DMS53 (cell line): ENCODE results near the gene ATF5.

ENCODE experiments used
- DNase-seq: peaks from one replicate; lab custom pipeline; 2025; lab: John Stamatoyannopoulos, UW

The ATF5 gene

DNA sequence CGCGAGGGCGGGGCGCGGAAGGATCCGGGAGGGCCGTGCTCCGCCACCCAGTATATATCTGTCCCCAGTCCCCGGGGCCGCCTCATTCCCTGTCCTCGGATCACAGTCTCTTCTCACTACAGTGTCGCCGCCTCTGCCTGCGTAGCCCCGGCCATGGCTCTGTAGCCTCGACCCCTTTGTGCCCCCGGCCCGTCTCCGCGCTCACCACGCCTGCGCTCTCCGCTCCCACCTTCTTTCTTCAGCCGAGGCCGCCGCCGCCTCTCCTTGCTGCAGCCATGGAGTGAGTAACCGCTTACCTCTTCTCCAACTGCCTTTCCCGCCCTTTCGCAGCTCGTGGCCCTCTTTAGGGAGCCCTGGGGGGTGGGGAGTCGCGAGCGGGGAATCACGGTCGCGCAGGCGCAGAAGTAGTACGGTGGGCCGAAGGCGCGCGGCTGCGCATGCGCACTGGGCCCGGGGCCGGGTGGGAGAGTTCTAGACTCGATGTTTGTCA, at the start of gene ATF5, which contains the start of gene NUP62:
ATF5 (plus strand) TSS at position 85 of the 490 bp plus-strand sequence. CDS start 1,646 bp downstream, outside the sequence.
NUP62 (minus strand) TSS at position 384 of the 490 bp plus-strand sequence. CDS start 19,697 bp downstream, outside the sequence.
- peak; percentile 92 for DNase-seq

GRCh38 chr19:49879243-49879963, 49.6 kb upstream of the ATF5 start:
- DNase-seq: peak; percentile 42

- DNase-seq: no peak
Measured at GRCh38 chr19:49880162-49880869, 48.7 kb upstream of the ATF5 start.

DNA sequence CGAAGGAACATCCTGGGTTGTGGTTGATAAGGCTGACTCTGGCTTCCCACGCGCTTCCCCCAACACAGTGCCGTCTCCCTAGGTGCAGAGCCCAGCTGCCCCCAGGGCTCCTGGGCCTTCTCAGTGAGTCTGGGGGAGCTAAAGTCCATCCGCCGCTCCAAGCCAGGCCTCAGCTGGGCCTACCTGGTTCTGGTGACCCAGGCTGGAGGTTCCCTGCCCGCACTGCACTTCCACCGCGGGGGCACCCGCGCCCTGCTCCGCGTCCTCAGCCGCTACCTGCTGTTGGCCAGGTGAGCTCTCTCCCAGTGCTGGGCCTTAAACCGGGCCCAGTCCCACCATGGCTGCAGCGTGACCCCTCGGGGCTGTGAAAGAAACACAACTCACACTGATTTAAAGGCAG, 47.8 kb upstream of the ATF5 start:
- DNase-seq: no peak

DNA sequence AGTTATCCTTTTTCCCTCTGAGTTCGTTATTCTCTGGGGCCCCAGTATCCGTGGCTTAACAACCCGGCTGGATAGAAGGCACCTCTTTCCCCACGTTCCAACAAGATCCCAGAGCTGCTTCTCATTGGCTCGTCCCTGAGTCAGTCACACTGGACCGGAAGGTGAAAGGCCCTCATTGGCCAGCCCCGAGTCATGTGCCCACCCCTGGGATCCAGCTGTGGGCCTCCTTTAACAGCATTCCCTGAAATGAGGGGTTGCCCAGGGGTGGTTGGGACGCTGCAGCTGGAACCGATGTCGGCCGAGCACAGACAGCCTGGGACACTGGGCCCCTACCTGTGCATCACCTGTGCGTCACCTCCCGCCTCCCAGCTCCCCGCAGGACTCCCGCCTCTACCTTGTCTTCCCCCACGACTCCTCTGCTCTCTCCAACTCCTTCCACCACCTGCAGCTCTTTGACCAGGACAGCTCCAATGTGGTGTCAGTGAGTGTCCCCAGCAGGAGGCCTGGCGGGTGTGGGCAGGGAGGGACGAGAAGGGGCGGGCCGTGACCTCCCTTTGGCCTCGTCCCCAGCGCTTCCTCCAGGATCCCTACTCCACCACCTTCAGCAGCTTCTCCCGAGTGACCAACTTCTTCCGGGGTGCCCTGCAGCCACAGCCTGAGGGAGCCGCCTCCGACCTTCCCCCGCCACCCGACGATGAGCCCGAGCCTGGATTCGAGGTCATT, 47.2 kb upstream of the ATF5 start:
- DNase-seq: peak; percentile 41

- DNase-seq: no peak
Measured at GRCh38 chr19:49882643-49883042, 46.4 kb upstream of the ATF5 start.

DNA sequence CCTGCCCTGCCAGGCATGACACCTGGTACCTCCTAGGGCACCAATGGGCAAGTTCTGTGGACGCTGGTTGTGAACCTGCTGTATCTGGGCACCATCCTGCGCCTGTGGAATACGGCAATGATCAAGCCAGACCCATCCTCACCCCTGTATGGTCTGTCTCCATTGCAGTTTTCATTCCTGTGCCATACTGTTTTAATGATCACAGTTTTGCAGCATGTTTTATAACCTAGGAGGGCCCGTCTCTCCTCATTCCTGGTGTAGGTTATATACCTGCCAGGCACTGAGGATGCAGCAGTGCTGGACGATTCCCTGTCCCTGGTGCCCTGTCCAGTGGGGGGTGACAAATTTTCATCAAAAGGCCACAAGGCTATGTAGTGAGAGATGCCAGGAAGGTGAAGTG, 45.9 kb upstream of the ATF5 start:
- no peak for DNase-seq

GRCh38 chr19:49884109-49884508, 44.9 kb upstream of the ATF5 start:
- no peak for DNase-seq

DNA sequence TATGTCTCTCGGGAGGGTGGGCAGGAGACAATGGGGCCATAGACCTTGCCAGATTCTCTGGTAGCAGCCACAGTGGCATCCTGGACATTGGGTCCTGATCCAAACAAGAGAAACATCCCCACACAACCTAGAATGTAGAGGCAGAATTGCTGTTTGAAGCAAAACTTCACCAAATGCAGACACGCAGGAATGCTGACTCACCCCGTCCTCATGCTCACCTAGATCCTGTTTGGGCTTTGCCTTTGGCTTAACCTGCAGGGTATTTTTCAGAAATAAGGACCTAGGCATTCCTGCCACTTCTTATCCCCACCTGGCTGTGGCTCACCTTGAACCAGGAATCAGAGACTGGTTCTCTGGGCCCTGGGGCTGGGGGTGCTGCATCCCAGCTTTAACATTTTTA, 44.2 kb upstream of the ATF5 start:
- peak; percentile 24 for DNase-seq

- peak; percentile 84 for DNase-seq
Measured at GRCh38 chr19:49887037-49887664, 41.9 kb upstream of the ATF5 start.

GRCh38 chr19:49887665-49888509, 41.1 kb upstream of the ATF5 start:
- peak; percentile 84 for DNase-seq

- DNase-seq: peak; percentile 78
Measured at GRCh38 chr19:49888510-49888824, 40.5 kb upstream of the ATF5 start.

GRCh38 chr19:49889038-49889686, 39.8 kb upstream of the ATF5 start:
- DNase-seq: no peak

DNA sequence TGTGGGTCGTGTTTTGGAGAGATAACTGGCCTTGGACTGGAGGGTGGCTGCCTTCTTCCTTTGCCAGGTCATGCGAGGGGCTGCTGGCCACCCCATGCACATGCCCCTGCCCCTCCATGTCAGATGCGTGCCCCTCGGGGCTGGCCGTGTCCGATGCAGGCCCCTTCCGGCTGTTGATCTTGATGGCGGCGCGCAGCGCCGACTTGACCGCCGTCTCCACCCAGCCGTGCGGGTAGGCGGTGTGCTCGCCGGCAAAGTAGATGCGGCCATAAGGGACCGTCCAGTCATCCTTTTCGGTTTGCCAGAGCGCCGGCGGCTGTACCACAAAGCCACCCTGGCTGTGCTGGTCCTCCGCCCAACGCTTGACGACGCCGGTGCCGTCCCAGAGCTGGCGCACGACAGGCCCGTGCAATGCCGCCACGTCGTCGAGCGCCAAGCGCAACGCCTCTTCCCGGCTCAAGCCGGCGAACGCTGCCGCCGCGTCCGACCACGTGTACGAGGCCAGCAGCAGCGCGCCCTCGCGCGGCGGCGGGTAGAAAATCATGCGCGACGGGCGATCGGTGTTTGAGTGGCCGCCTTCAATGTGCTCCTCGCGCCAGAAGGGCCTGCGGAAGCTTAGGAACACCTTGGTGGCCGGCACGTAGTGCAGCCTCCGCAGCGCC, 39.2 kb upstream of the ATF5 start:
- peak; percentile 95 for DNase-seq

DNA sequence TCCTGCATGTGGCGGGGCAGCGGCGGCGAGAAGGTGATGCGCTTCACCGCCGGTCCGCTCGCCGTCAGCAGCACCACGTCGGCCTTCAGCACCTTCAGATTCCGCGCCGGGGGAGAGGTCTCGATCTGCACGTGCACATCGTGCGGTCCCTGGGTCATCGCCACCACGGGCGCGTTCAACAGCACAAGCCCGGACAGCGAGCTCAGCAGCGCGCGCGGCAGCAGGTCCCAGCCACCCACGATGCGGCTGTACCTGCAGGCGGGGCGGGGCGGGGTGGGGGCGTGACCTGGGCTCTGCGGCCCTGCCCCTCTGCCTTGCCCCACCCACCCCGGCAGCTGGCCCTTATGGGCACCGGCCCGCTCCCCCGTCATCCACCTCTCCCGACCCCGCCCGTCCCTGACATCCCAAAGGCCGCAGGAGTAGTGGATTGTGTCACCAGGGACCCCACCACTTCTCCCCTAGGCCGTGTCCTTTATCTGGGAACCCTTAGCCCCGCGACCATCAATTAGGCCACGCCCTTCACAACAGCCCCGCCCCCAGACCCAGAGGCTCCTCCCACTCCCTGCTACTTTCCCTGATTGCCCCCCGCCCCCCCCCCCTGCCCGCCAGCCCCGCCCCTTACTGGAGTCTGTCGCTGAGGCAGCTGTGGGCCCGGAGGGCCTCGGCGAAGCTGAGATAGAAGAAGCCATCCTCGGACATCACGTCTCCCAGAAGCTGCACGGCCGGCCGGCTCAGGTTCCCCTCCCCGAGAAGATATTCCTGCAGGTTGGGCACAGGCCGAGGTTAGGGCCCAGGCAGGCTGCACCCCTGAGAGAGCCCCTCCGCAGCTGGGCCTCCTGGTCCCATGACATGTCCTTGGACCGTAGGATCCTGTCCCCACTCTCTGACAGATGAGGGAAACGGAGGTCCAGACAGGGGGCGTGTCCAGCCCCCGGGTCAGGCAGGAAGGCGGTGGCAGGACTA, 38.4 kb upstream of the ATF5 start:
- DNase-seq: peak; percentile 91

DNA sequence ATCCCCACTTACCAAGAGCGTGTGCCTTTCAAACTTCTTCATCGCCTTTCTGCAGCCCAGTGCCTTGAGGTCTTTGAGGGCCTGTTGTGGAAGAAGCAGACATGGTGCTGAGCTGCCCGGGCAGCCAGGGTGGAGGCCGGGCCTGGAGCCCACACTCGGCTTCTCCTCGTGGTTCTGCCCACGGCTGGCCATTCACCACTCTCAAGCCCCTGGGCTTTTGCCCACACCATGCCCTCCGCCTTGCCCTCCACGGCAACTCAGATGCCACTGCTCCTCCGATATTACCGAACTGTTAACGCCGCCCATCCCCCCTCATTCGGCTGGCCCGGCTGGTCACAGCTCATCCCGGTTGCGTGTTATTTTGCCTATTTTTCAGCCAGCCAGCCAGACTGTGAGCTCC, 37.6 kb upstream of the ATF5 start:
- no peak for DNase-seq

DNA sequence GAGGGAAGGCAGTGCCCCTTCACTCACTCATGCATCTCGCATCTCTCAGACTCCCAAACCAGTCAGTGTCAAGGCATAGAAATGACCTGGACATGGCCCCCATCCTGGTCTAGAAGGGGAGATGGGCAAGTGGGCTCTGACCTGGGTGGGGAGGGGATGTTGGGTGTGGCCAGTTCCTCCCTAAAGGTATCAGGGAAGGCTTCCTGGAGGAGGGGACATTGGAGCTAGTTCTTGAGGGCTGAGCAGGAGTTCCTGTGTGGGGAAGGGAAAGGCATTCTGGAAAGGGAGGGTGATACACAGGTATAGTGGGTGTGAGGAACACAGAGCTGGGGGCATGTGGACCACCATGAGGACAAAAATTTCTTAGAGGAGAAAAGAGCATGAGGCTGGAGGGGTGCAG, 36.3 kb upstream of the ATF5 start:
- DNase-seq: no peak

GRCh38 chr19:49894011-49894664, 34.9 kb upstream of the ATF5 start:
- no peak for DNase-seq
